Measurements from ENCODE around the gene SGPP1. TPM values are rescaled to one million over a fixed set of nuclear protein-coding genes. Genes with fewer than 3 reads are reported as not detected.
"Not testable (repeated sequence)": the region's sequence is repeated elsewhere in the genome, so short reads cannot be mapped to it uniquely, and the experiment has no call there.

Gene SGPP1
- total RNA-seq, 1 donor from 2014 or later = 32.5 TPM

- no peak for DNase-seq (ENCODE audit: low spot score)
Observed at GRCh38 chr14:63726499-63726898, 1.4 kb downstream of the SGPP1 start.

DNA sequence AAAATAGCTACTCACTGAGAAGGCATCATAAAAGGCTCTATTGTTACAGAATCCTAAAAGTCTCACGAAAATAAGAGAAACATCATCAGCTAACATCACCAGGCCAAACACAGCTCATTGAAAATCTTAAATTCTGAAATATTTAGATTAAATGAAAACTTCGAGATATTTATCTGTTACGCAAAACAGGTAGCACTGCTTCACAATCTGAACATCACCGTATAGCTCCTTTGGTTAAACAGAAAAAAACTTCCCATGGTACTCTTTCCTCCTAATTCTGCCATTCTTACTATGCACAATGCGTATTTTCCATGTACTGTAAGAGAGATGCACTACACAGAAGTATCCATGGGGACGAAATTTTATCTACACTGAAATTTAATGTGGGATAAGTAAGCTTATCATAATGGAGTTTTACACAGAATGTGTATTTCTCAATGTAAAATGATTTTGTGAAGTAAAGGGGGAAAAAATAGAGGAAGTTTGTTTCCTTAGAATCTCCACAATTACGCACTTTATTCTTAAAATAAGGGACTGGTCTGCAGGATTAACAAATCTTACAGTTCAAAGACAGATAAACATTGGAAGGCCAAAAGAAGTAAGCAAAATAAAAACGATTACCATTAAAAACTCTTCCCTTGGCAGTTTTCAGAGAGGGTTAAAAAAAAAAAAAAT, 1.9 kb downstream of the SGPP1 start:
- no peak for DNase-seq (ENCODE audit: low spot score)

- DNase-seq (ENCODE audit: low spot score) = no peak
Observed at GRCh38 chr14:63717702-63718101, 10.2 kb downstream of the SGPP1 start.

DNA sequence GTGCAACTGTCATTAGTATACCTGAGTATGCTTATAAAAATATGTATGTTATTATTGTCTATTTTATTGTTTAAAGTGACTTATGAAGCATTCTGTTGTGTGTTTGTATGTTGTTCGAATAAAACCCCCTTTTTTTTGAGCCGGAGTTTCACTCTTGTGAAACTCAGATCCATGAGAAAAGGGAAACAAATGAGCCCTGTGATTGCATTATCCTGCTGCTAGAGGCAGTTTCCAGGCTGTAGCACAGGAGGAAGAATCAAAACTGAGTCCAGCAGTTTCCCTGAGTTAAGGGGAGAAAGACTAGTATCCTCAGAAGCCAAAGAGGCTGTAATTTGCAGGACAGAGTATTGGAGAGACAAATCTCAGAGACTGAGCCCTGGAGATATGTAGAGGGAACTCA, 12.5 kb downstream of the SGPP1 start:
- DNase-seq (ENCODE audit: low spot score) = no peak

GRCh38 chr14:63713764-63714163, 14.1 kb downstream of the SGPP1 start:
- DNase-seq (ENCODE audit: low spot score) = peak; percentile 13

GRCh38 chr14:63713058-63713457, 14.8 kb downstream of the SGPP1 start:
- DNase-seq (ENCODE audit: low spot score) = no peak

DNA sequence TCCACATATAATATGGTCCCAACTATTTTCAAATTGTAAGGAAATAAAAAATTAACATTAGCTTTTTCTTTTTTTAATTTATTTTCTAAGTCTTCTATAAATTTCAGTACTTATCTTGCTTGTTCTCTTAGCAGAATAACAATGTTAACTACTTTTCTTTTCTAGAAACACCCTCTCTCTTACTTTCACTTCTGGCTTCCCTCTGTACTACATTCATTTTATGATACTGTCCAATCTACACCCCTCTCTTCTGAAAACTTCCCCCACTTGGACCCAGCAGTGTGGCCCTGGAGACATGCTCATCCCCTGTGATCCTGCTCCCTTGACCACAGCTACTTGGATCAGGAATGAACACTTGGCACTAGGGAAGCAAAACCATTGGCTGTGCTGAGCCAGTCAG, 15.7 kb downstream of the SGPP1 start:
- no peak for DNase-seq (ENCODE audit: low spot score)

DNA sequence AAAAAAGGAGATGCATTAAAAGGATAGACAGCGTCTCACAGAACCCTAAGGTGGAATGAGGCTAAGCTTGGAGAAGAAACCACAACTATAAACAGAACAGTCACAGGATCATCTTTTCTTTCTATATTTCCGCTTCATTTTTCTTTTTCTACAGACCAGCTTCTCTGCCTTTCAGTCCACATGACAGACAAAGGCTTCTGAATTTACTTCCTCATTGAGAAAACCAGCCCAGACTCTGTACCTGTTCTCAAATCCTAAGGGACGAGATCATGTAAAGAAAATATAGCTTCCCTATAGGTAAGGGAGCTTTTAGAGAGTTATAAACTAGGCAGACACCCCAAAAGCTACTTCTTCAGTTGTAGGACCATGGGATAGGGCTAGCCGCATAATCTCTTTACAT, 17.4 kb downstream of the SGPP1 start:
- no peak for DNase-seq (ENCODE audit: low spot score)

GRCh38 chr14:63709589-63709988, 18.3 kb downstream of the SGPP1 start:
- DNase-seq (ENCODE audit: low spot score) = no peak

- DNase-seq (ENCODE audit: low spot score) = no peak
Observed at GRCh38 chr14:63707216-63707615, 20.6 kb downstream of the SGPP1 start.

DNA sequence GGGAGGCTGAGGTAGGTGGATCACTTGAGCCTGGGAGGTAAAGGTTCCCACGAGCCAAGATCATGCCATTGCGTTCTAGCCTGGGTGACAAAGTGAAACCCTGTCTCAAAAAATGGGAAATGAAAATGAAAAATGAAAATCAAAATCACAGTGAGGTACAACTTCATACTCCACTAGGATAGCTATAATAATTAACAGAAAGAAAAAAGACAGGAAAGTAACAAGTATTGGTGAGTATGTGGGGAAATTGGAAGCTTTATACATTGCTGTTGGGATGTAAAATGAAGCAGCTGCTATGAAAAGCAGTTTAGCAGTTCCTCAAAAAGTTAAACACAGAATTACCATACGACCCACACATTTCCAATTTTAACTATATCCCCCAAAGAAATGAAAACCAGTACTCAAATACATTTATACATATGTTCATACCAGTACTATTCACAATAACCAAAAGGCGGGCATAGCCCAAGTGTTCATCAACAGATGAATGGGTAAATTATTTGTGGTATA, 22.2 kb downstream of the SGPP1 start:
- no peak for DNase-seq (ENCODE audit: low spot score)

GRCh38 chr14:63702530-63702929, 25.3 kb downstream of the SGPP1 start:
- DNase-seq (ENCODE audit: low spot score) = not testable (repeated sequence)

GRCh38 chr14:63701606-63702299, 26.1 kb downstream of the SGPP1 start:
- no peak for DNase-seq (ENCODE audit: low spot score)

GRCh38 chr14:63692310-63693020, 35.4 kb downstream of the SGPP1 start:
- DNase-seq (ENCODE audit: low spot score) = no peak

DNA sequence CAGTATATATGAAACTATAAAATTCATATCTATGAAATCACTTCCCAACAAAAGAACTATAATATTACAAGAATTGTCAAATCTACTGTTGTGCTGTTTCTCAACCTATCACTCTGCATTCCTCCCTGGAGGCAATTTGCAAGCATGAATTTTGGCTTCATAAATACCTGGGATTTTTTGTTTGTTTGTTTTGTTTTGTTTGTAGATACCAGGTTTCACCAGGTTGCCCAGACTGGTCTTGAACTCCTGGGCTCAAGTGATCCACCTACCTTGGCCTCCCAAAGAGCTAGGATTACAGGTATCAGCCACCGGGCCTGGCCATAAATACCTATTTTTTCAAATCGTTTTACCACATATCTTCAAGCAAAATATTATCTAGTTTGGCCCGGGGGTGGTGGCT, 38.7 kb downstream of the SGPP1 start:
- DNase-seq (ENCODE audit: low spot score) = no peak

DNA sequence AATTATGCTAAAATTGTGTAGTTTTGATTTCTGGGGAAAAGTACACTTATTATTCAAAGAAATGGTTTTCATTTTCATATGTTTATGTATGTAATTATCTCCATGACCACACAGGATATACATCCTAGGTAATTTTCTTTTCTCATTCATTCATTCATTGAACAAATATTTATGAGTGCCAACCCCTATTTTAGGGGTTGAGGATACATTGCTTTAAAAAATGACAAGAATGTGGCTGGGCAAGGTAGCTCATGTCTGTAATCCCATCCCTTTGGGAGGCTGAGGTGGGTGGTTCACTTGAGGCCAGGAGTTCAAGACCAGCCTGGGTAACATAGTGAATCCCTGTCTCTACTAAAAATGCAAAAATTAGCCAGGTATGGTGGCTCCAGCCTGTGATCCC, 40.9 kb downstream of the SGPP1 start:
- no peak for DNase-seq (ENCODE audit: low spot score)

GRCh38 chr14:63685401-63685800, 42.5 kb downstream of the SGPP1 start:
- DNase-seq (ENCODE audit: low spot score) = no peak

- DNase-seq (ENCODE audit: low spot score) = no peak
Observed at GRCh38 chr14:63682727-63683593, 44.9 kb downstream of the SGPP1 start.

- no peak for DNase-seq (ENCODE audit: low spot score)
Observed at GRCh38 chr14:63678536-63678935, 49.3 kb downstream of the SGPP1 start.

- DNase-seq (ENCODE audit: low spot score) = peak; percentile 54
Observed at GRCh38 chr14:63677891-63678379, 49.9 kb downstream of the SGPP1 start.

GRCh38 chr14:63676615-63677014, 51.2 kb downstream of the SGPP1 start:
- no peak for DNase-seq (ENCODE audit: low spot score)
